ENCODE measurements around the gene MT1B. TPM values are rescaled to one million over a fixed set of nuclear protein-coding genes. Genes with fewer than 3 reads are reported as not detected.

The MT1B gene
- total and polyA plus RNA-seq, 4 donors, result 1.2 to 1.5 TPM; not detected in 2

DNA sequence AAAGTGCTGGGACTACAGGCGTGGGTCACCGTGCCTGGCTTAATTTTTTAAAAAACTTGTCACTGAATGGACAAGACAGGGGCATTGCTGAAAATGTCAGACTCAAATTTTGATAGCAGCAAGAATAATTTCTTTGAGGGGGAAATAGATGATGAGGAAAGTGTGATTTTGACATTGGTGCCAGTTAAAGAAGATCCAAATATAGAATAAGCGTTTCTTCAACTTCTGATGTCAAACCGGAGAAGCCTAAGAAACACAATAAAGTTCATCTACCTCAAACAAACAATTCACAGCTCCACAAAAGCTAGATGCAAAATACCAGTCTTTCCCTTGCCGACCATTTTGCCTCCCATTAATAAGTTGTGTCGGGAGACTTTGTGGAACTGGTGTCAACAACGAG, 35.1 kb downstream of the MT1B start:
- peaks cover 0 to 10% (median 2%) of the 10 kb centered on the region in 4 donors for H3K4me1 ChIP-seq (ENCODE audit: control insufficient read depth in 4 of 4, insufficient read depth in 4 of 4, low read length in 3 of 4)
- no peaks in the 10 kb centered on the region for H3K27me3 ChIP-seq (ENCODE audit: control insufficient read depth in 4 of 4, insufficient read depth in 4 of 4, low read length in 3 of 4)
- no peaks in the 10 kb centered on the region for H3K9me3 ChIP-seq (ENCODE audit: control insufficient read depth in 4 of 4, low read length in 3 of 4)
- DNase-seq (ENCODE audit: low spot score), result no peak
- 96% methylated on average over 7 of the region's 7 CpGs for WGBS
- no peaks in the 10 kb centered on the region for H3K36me3 ChIP-seq (ENCODE audit: control insufficient read depth in 4 of 4, insufficient read depth in 3 of 4, low read depth in 1 of 4, low read length in 3 of 4)
- no peak overlapping the region for H3K27ac ChIP-seq (ENCODE audit: low read depth in 1 of 2, low read length in 2 of 2)
- no peak overlapping the region for H3K9ac ChIP-seq (ENCODE audit: low read depth in 1 of 2, low read length in 2 of 2)
- TF ChIP-seq NR2F2 (IDR thresholded peaks at IDR 0.05), result no peak
- no peak for TF ChIP-seq HNF4G (IDR thresholded peaks at IDR 0.05)
- TF ChIP-seq, protein P1, sequence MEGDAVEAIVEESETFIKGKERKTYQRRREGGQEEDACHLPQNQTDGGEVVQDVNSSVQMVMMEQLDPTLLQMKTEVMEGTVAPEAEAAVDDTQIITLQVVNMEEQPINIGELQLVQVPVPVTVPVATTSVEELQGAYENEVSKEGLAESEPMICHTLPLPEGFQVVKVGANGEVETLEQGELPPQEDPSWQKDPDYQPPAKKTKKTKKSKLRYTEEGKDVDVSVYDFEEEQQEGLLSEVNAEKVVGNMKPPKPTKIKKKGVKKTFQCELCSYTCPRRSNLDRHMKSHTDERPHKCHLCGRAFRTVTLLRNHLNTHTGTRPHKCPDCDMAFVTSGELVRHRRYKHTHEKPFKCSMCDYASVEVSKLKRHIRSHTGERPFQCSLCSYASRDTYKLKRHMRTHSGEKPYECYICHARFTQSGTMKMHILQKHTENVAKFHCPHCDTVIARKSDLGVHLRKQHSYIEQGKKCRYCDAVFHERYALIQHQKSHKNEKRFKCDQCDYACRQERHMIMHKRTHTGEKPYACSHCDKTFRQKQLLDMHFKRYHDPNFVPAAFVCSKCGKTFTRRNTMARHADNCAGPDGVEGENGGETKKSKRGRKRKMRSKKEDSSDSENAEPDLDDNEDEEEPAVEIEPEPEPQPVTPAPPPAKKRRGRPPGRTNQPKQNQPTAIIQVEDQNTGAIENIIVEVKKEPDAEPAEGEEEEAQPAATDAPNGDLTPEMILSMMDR (IDR thresholded peaks at IDR 0.05; ENCODE audit: low read depth, low read length, missing input control), result no peak
- TF ChIP-seq HNF4A (conservative IDR thresholded peaks at IDR 0.05), result no peak
- TF ChIP-seq FOXA2 (IDR thresholded peaks at IDR 0.05), result no peak
- no peak for TF ChIP-seq YY1 (IDR thresholded peaks at IDR 0.05)
- H3K4me3 ChIP-seq (ENCODE audit: low read depth in 1 of 3, low read length in 3 of 3), result no peak overlapping the region

DNA sequence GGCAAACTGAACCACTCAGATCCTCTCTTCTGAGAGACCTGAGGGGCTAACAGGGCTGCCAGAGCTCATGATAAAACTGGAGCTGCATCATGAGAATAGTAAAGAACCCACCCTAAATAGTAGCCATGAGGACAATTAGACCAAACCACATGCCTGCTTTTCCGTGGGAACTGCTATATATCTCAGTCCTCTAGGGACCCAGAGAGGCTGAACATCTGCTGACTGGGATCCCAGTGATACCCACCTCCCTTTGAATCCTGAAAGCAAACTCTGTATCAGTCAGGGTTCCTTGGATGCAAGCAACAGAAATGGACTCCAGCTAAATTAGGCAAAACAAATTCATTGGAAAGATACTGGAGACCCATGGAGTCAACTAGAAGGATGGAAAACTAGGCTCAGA, 37.1 kb downstream of the MT1B start:
- Histone ChIP-seq H3K4me3 (ENCODE audit: low read depth in 1 of 3, low read length in 3 of 3) (no peak overlapping the region), H3K27me3 (ENCODE audit: control insufficient read depth in 4 of 4, insufficient read depth in 4 of 4, low read length in 3 of 4) (no peaks in the 10 kb centered on the region), H3K36me3 (ENCODE audit: control insufficient read depth in 4 of 4, insufficient read depth in 3 of 4, low read depth in 1 of 4, low read length in 3 of 4) (no peaks in the 10 kb centered on the region), H3K9ac (ENCODE audit: low read depth in 1 of 2, low read length in 2 of 2) (no peak overlapping the region), H3K4me1 (ENCODE audit: control insufficient read depth in 4 of 4, insufficient read depth in 4 of 4, low read length in 3 of 4) (peaks cover 0 to 2% (median 0%) of the 10 kb centered on the region in 4 donors), H3K27ac (ENCODE audit: low read depth in 1 of 2, low read length in 2 of 2) (no peak overlapping the region), H3K9me3 (ENCODE audit: control insufficient read depth in 4 of 4, low read length in 3 of 4) (no peaks in the 10 kb centered on the region)
- DNase-seq (ENCODE audit: low spot score), result no peak
- TF ChIP-seq JUND (IDR thresholded peaks at IDR 0.05), result no peak
- TF ChIP-seq, protein P2, sequence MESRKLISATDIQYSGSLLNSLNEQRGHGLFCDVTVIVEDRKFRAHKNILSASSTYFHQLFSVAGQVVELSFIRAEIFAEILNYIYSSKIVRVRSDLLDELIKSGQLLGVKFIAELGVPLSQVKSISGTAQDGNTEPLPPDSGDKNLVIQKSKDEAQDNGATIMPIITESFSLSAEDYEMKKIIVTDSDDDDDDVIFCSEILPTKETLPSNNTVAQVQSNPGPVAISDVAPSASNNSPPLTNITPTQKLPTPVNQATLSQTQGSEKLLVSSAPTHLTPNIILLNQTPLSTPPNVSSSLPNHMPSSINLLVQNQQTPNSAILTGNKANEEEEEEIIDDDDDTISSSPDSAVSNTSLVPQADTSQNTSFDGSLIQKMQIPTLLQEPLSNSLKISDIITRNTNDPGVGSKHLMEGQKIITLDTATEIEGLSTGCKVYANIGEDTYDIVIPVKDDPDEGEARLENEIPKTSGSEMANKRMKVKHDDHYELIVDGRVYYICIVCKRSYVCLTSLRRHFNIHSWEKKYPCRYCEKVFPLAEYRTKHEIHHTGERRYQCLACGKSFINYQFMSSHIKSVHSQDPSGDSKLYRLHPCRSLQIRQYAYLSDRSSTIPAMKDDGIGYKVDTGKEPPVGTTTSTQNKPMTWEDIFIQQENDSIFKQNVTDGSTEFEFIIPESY (IDR thresholded peaks at IDR 0.05), result no peak
- TF ChIP-seq, protein P3, sequence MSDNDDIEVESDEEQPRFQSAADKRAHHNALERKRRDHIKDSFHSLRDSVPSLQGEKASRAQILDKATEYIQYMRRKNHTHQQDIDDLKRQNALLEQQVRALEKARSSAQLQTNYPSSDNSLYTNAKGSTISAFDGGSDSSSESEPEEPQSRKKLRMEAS (IDR thresholded peaks at IDR 0.05), result no peak
- TF ChIP-seq, protein P4, sequence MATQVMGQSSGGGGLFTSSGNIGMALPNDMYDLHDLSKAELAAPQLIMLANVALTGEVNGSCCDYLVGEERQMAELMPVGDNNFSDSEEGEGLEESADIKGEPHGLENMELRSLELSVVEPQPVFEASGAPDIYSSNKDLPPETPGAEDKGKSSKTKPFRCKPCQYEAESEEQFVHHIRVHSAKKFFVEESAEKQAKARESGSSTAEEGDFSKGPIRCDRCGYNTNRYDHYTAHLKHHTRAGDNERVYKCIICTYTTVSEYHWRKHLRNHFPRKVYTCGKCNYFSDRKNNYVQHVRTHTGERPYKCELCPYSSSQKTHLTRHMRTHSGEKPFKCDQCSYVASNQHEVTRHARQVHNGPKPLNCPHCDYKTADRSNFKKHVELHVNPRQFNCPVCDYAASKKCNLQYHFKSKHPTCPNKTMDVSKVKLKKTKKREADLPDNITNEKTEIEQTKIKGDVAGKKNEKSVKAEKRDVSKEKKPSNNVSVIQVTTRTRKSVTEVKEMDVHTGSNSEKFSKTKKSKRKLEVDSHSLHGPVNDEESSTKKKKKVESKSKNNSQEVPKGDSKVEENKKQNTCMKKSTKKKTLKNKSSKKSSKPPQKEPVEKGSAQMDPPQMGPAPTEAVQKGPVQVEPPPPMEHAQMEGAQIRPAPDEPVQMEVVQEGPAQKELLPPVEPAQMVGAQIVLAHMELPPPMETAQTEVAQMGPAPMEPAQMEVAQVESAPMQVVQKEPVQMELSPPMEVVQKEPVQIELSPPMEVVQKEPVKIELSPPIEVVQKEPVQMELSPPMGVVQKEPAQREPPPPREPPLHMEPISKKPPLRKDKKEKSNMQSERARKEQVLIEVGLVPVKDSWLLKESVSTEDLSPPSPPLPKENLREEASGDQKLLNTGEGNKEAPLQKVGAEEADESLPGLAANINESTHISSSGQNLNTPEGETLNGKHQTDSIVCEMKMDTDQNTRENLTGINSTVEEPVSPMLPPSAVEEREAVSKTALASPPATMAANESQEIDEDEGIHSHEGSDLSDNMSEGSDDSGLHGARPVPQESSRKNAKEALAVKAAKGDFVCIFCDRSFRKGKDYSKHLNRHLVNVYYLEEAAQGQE (IDR thresholded peaks at IDR 0.05), result no peak
- no peak for TF ChIP-seq YY1 (IDR thresholded peaks at IDR 0.05)
- no peak for TF ChIP-seq TAF1 (conservative IDR thresholded peaks at IDR 0.05)
- no peak for TF ChIP-seq NR2F2 (IDR thresholded peaks at IDR 0.05)
- TF ChIP-seq RXRA (IDR thresholded peaks at IDR 0.05), result no peak
- TF ChIP-seq SP1 (IDR thresholded peaks at IDR 0.05), result no peak
- no peak for TF ChIP-seq HNF4G (IDR thresholded peaks at IDR 0.05)
- no peak for TF ChIP-seq FOXA1 (IDR thresholded peaks at IDR 0.05)
- TF ChIP-seq RAD21 (IDR thresholded peaks at IDR 0.05), result no peak
- TF ChIP-seq HNF4A (conservative IDR thresholded peaks at IDR 0.05), result no peak
- TF ChIP-seq, protein P5, sequence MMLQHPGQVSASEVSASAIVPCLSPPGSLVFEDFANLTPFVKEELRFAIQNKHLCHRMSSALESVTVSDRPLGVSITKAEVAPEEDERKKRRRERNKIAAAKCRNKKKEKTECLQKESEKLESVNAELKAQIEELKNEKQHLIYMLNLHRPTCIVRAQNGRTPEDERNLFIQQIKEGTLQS (IDR thresholded peaks at IDR 0.05), result no peak
- TF ChIP-seq GABPA (IDR thresholded peaks at IDR 0.05 in 1 of 2, conservative IDR thresholded peaks at IDR 0.05 in 1 of 2), result no peak
- TF ChIP-seq, protein P1 (IDR thresholded peaks at IDR 0.05; ENCODE audit: low read depth, low read length, missing input control), result no peak
- TF ChIP-seq FOXA2 (IDR thresholded peaks at IDR 0.05), result no peak
- TF ChIP-seq EGR1 (IDR thresholded peaks at IDR 0.05; ENCODE audit: low read depth in 2 of 2), result no peak
- 70% methylated on average over 1 of the region's 1 CpG for WGBS

All from liver (tissue), 9 donors.